Endodermal cell (in vitro differentiated cells): ENCODE data around the gene WFDC9. TPM values are rescaled to one million over a fixed set of nuclear protein-coding genes. Genes with fewer than 3 reads are reported as not detected.

Experiments
- DNase-seq: peaks from one replicate; pipeline ENCODE4 v3.0.0-alpha.2; 2017
- H3K27ac ChIP-seq: 2 replicates; pipeline ENCODE4 v1.5.1; 2013; ENCODE audit warnings: mild to moderate bottlenecking, low read depth, low read length, moderate library complexity
- H3K27me3 ChIP-seq: 2 replicates; pipeline ENCODE4 v1.6.1; 2013; ENCODE audit warnings: mild to moderate bottlenecking, low read length, moderate library complexity; ENCODE audit not compliant: insufficient read depth, control insufficient read depth, poor library complexity, severe bottlenecking
- H3K36me3 ChIP-seq: 2 replicates; pipeline ENCODE4 v1.7.0; 2013; ENCODE audit warnings: mild to moderate bottlenecking, low read length, moderate library complexity; ENCODE audit not compliant: control insufficient read depth, insufficient read depth
- H3K4me1 ChIP-seq: one replicate; pipeline ENCODE4 v1.7.0; 2013; ENCODE audit warnings: low read length; ENCODE audit not compliant: control insufficient read depth, insufficient read depth
- H3K4me3 ChIP-seq: 2 replicates; pipeline ENCODE4 v1.5.1; 2013; ENCODE audit warnings: mild to moderate bottlenecking, low read length, moderate library complexity
- H3K9ac ChIP-seq: 2 replicates; pipeline ENCODE4 v1.6.1; 2013; ENCODE audit warnings: mild to moderate bottlenecking, low read length, moderate library complexity; ENCODE audit not compliant: poor library complexity, severe bottlenecking; ENCODE audit errors: extremely low read depth
- H3K9me3 ChIP-seq: 2 replicates; pipeline ENCODE4 v1.6.1; 2013; ENCODE audit warnings: mild to moderate bottlenecking, low read length, moderate library complexity; ENCODE audit not compliant: control insufficient read depth
- H3K27ac Mint-ChIP-seq: 2 replicates; pipeline ENCODE4 v1.8.0; 2020; ENCODE audit warnings: mixed read lengths
- H3K27me3 Mint-ChIP-seq: 2 replicates; pipeline ENCODE4 v1.8.0; 2021; ENCODE audit warnings: mild to moderate bottlenecking, mixed read lengths; ENCODE audit not compliant: insufficient read depth
- H3K36me3 Mint-ChIP-seq: 2 replicates; pipeline ENCODE4 v1.8.0; 2020; ENCODE audit warnings: low read depth, mixed read lengths
- H3K4me1 Mint-ChIP-seq: 2 replicates; pipeline ENCODE4 v1.8.0; 2020; ENCODE audit warnings: mixed read lengths
- H3K4me3 Mint-ChIP-seq: 2 replicates; pipeline ENCODE4 v1.8.0; 2020; ENCODE audit warnings: mild to moderate bottlenecking, moderate library complexity, mixed read lengths
- H3K9me3 Mint-ChIP-seq: 2 replicates; pipeline ENCODE4 v1.8.0; 2020; ENCODE audit warnings: mild to moderate bottlenecking, mixed read lengths
- WGBS, 2 experiments: methylation state at CpG; one replicate each; pipeline versions ENCODE4 v1.1.5 to v1.1.7; 2013; ENCODE audit warnings: missing lambda C conversion rate in 2 of 2, mixed read lengths in 1 of 2; ENCODE audit not compliant: insufficient coverage in 1 of 2, insufficient read length in 1 of 2; 5-methylcytosine and 5-hydroxymethylcytosine counted together
- total RNA-seq, 2 donors: library from RNA; stranded (reverse); fragmentation: NEBNext Ultra II Directional in 1 of 2; extraction: Animal tissue kit (Norgen Biotek cat#: 25700) in 1 of 2; gene quantifications; 2 replicates in 1 of 2; 3 replicates in 1 of 2; pipeline ENCODE4 v1.2.1, GENCODE V29; 2021
- TF ChIP-seq, protein P1 (sequence below): fragments of 200-600 bp; sonication (generic); conservative IDR thresholded peaks from 2 replicates; pipeline ENCODE4 v1.5.0; 2021; ENCODE audit warnings: antibody characterized with exemption, mild to moderate bottlenecking

Gene WFDC9
- total RNA-seq, 2 donors from 2014 or later: not detected

- Histone ChIP-seq H3K9ac (no peak overlapping the region), H3K4me3 (no peak overlapping the region), H3K4me1 (no peaks in the 10 kb centered on the region), H3K27ac (no peak overlapping the region), H3K9me3 (no peaks in the 10 kb centered on the region), H3K36me3 (no peaks in the 10 kb centered on the region), H3K27me3 (no peaks in the 10 kb centered on the region)
- Mint-ChIP-seq H3K27ac (no peak overlapping the region), H3K36me3 (no peaks in the 10 kb centered on the region), H3K4me1 (no peaks in the 10 kb centered on the region), H3K27me3 (no peaks in the 10 kb centered on the region), H3K9me3 (peaks cover 2% of the 10 kb centered on the region), H3K4me3 (no peak overlapping the region)
- 91 to 97% methylated on average over 4 to 5 of the region's 5 CpGs for WGBS, 2 experiments
- DNase-seq: no peak
- TF ChIP-seq, protein P1, sequence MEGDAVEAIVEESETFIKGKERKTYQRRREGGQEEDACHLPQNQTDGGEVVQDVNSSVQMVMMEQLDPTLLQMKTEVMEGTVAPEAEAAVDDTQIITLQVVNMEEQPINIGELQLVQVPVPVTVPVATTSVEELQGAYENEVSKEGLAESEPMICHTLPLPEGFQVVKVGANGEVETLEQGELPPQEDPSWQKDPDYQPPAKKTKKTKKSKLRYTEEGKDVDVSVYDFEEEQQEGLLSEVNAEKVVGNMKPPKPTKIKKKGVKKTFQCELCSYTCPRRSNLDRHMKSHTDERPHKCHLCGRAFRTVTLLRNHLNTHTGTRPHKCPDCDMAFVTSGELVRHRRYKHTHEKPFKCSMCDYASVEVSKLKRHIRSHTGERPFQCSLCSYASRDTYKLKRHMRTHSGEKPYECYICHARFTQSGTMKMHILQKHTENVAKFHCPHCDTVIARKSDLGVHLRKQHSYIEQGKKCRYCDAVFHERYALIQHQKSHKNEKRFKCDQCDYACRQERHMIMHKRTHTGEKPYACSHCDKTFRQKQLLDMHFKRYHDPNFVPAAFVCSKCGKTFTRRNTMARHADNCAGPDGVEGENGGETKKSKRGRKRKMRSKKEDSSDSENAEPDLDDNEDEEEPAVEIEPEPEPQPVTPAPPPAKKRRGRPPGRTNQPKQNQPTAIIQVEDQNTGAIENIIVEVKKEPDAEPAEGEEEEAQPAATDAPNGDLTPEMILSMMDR: no peak
Observed at GRCh38 chr20:45639687-45640086, 8.6 kb upstream of the WFDC9 start.

DNA sequence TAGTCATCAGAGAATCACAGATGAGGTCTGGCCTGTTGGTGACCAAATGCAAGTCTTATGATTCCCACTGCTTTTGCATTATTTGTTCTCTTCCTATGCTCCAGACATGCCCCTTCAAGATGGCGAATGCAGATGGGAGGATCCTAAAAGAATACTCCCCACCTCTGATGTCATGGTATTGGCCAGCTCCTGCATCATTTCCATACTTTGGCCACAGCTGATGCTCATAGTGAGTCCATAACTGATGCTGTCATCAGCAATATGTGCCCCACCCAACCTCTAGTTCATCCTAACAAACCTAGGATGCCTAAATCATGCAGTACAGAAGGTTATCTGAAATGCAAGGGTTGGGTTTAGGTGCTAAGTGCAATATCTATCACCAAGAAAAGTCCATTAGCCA lies 5.4 kb upstream of the WFDC9 start:
- Histone ChIP-seq H3K4me1 (no peaks in the 10 kb centered on the region), H3K27ac (no peak overlapping the region), H3K4me3 (no peak overlapping the region), H3K9ac (no peak overlapping the region), H3K36me3 (no peaks in the 10 kb centered on the region), H3K9me3 (no peaks in the 10 kb centered on the region), H3K27me3 (no peaks in the 10 kb centered on the region)
- H3K4me1 Mint-ChIP-seq: no peaks in the 10 kb centered on the region
- 92 to 100% methylated on average over 1 of the region's 1 CpG for WGBS, 2 experiments
- no peaks in the 10 kb centered on the region for H3K36me3 Mint-ChIP-seq
- peaks cover under 1% of the 10 kb centered on the region for H3K27me3 Mint-ChIP-seq
- no peaks in the 10 kb centered on the region for H3K9me3 Mint-ChIP-seq
- no peak overlapping the region for H3K4me3 Mint-ChIP-seq
- TF ChIP-seq, protein P1: no peak
- H3K27ac Mint-ChIP-seq: no peak overlapping the region
- DNase-seq: no peak

DNA sequence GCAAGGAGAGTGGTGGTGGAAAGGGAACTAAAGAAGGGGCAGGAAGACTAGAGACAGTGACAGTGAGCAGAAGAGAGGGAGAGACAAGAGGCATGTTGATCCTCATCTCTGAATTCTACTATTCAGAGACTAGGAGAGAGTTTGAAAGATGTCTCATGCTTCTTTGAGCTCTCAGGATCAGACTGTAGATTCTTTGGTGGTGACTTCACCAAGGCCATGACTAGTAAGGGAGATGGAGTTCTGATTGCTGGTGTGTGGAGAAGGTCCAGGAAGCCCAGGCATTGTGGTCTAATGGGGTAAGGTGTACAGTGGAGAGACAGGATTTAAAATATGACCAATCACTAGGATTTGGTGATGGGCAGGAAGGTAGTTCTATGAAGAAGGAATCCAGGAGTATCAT lies 713 bp downstream of the WFDC9 start:
- no peak overlapping the region for H3K9ac ChIP-seq
- H3K4me3 ChIP-seq: no peak overlapping the region
- H3K27ac Mint-ChIP-seq: no peak overlapping the region
- H3K36me3 ChIP-seq: no peaks in the 10 kb centered on the region
- H3K4me3 Mint-ChIP-seq: no peak overlapping the region
- peaks cover 1% of the 10 kb centered on the region for H3K4me1 Mint-ChIP-seq
- peaks cover 2% of the 10 kb centered on the region for H3K9me3 Mint-ChIP-seq
- H3K27me3 ChIP-seq: no peaks in the 10 kb centered on the region
- H3K27me3 Mint-ChIP-seq: peaks cover 10% of the 10 kb centered on the region
- H3K9me3 ChIP-seq: peaks cover 8% of the 10 kb centered on the region
- no peak overlapping the region for H3K27ac ChIP-seq
- DNase-seq: no peak
- peaks cover 2% of the 10 kb centered on the region for H3K36me3 Mint-ChIP-seq
- TF ChIP-seq, protein P1: no peak
- no peaks in the 10 kb centered on the region for H3K4me1 ChIP-seq
